HPDE6-E6E7 (cell line): ENCODE measurements around the gene FOSB.
"Not testable (repeated sequence)": the region's sequence is repeated elsewhere in the genome, so short reads cannot be mapped to it uniquely, and the experiment has no call there.

ENCODE experiments used
- DNase-seq: peaks from one replicate; pipeline ENCODE4 v3.0.0; 2011; ENCODE audit warnings: missing footprints; ENCODE audit errors: extremely low spot score

The FOSB gene

GRCh38 chr19:45506246-45506988 is 38.6 kb downstream of the FOSB start:
- peak; percentile 94 for DNase-seq

- peak; percentile 81 for DNase-seq
Observed at GRCh38 chr19:45506989-45507871, 39.4 kb downstream of the FOSB start, which contains the start of gene VASP. Gene VASP (plus strand): TSS chr19:45507479. CDS start chr19:45507772, 293 bp downstream.

- no peak for DNase-seq
Observed at GRCh38 chr19:45507872-45508416, 40.1 kb downstream of the FOSB start.

GRCh38 chr19:45508417-45508860 is 40.6 kb downstream of the FOSB start:
- DNase-seq = no peak

- DNase-seq = no peak
Observed at GRCh38 chr19:45508861-45509691, 41.3 kb downstream of the FOSB start.

GRCh38 chr19:45509692-45510015 is 41.9 kb downstream of the FOSB start:
- DNase-seq = no peak

GRCh38 chr19:45510352-45510751 is 42.6 kb downstream of the FOSB start:
- DNase-seq = not testable (repeated sequence)

GRCh38 chr19:45511074-45511473 is 43.3 kb downstream of the FOSB start:
- DNase-seq = no peak

- no peak for DNase-seq
Observed at GRCh38 chr19:45512881-45513483, 45.2 kb downstream of the FOSB start.

GRCh38 chr19:45514376-45515051 is 46.7 kb downstream of the FOSB start:
- DNase-seq = no peak

GRCh38 chr19:45515081-45515624 is 47.4 kb downstream of the FOSB start:
- no peak for DNase-seq

GRCh38 chr19:45515807-45516401 is 48.1 kb downstream of the FOSB start:
- DNase-seq = no peak

- no peak for DNase-seq
Observed at GRCh38 chr19:45517238-45517637, 49.4 kb downstream of the FOSB start.

- DNase-seq = no peak
Observed at GRCh38 chr19:45517641-45518468, 50.1 kb downstream of the FOSB start.

- DNase-seq = no peak
Observed at GRCh38 chr19:45518469-45518826, 50.7 kb downstream of the FOSB start.

GRCh38 chr19:45522010-45522941 is 54.5 kb downstream of the FOSB start:
- no peak for DNase-seq

- peak; percentile 77 for DNase-seq
Observed at GRCh38 chr19:45523642-45524256, 56.0 kb downstream of the FOSB start.
